Myocyte (in vitro differentiated cells): Measurements from ENCODE around the gene C1orf159. TPM values are rescaled to one million over a fixed set of nuclear protein-coding genes. Genes with fewer than 3 reads are reported as not detected.
"Not testable (repeated sequence)": the region's sequence is repeated elsewhere in the genome, so short reads cannot be mapped to it uniquely, and the experiment has no call there.

Experiments
- DNase-seq: peaks from one replicate; pipeline ENCODE4 v3.0.0-alpha.2; 2012; ENCODE audit warnings: low read depth
- total RNA-seq: library from RNA; depleted of rRNA; stranded (reverse); fragments of >200 nt; gene quantifications from 2 replicates; pipeline ENCODE4 v1.2.3, GENCODE V29; 2014

C1orf159 gene
- total RNA-seq, 1 donor from 2014 or later: 10.0 TPM

GRCh38 chr1:1150100-1150499, 34.2 kb upstream of the C1orf159 start:
- DNase-seq: no peak

GRCh38 chr1:1149416-1149815, 33.5 kb upstream of the C1orf159 start:
- DNase-seq: no peak

- DNase-seq: no peak
Observed at GRCh38 chr1:1148569-1148968, 32.7 kb upstream of the C1orf159 start.

- DNase-seq: no peak
Observed at GRCh38 chr1:1148061-1148460, 32.2 kb upstream of the C1orf159 start.

GRCh38 chr1:1146596-1146995, 30.7 kb upstream of the C1orf159 start:
- no peak for DNase-seq

- DNase-seq: no peak
Observed at GRCh38 chr1:1146026-1146425, 30.1 kb upstream of the C1orf159 start.

GRCh38 chr1:1145547-1145914, 29.6 kb upstream of the C1orf159 start:
- DNase-seq: no peak

- peak; percentile 50 for DNase-seq
Observed at GRCh38 chr1:1144843-1145546, 29.1 kb upstream of the C1orf159 start.

- DNase-seq: no peak
Observed at GRCh38 chr1:1144122-1144842, 28.4 kb upstream of the C1orf159 start.

GRCh38 chr1:1143636-1144035, 27.7 kb upstream of the C1orf159 start:
- no peak for DNase-seq

- no peak for DNase-seq
Observed at GRCh38 chr1:1142844-1143243, 27.0 kb upstream of the C1orf159 start.

- not testable (repeated sequence) for DNase-seq
Observed at GRCh38 chr1:1142352-1142751, 26.5 kb upstream of the C1orf159 start.

GRCh38 chr1:1141911-1142250, 26.0 kb upstream of the C1orf159 start:
- no peak for DNase-seq

GRCh38 chr1:1141244-1141910, 25.5 kb upstream of the C1orf159 start:
- DNase-seq: no peak

- DNase-seq: no peak
Observed at GRCh38 chr1:1140673-1141072, 24.8 kb upstream of the C1orf159 start.

GRCh38 chr1:1137256-1138045, 21.6 kb upstream of the C1orf159 start:
- DNase-seq: no peak

- DNase-seq: no peak
Observed at GRCh38 chr1:1136547-1137230, 20.8 kb upstream of the C1orf159 start.

GRCh38 chr1:1135339-1136136, 19.6 kb upstream of the C1orf159 start:
- DNase-seq: no peak

GRCh38 chr1:1134300-1134970, 18.5 kb upstream of the C1orf159 start:
- DNase-seq: no peak
